K562 (cell line): ENCODE data around the gene SNAPC2.

Source experiments
- CHD2 ChIP-seq: IDR thresholded peaks from 2 replicates; pipeline ENCODE4 v1.6.1; 2011; ENCODE audit warnings: low read depth, low read length
- POLR2AphosphoS5 ChIP-seq: IDR thresholded peaks from 2 replicates; pipeline ENCODE4 v1.6.1; 2011; ENCODE audit warnings: mild to moderate bottlenecking, low read depth, low read length, moderate library complexity; ENCODE audit not compliant: control insufficient read depth, insufficient read depth
- SETDB1 ChIP-seq: IDR thresholded peaks from one replicate; pipeline ENCODE4 v1.6.1; 2012; ENCODE audit warnings: low read length, control low read depth, inconsistent platforms
- TAF1 ChIP-seq: IDR thresholded peaks from 2 replicates; pipeline ENCODE4 v1.6.1; 2011; ENCODE audit warnings: mild to moderate bottlenecking, low read length, moderate library complexity; ENCODE audit not compliant: insufficient read depth, control insufficient read depth, severe bottlenecking; ENCODE audit errors: extremely low read depth
- TCF3 ChIP-seq: sonication (generic); formaldehyde crosslinking; IDR thresholded peaks from 2 replicates; pipeline ENCODE4 v1.4.0; 2020; ENCODE audit warnings: mild to moderate bottlenecking, missing genetic modification reagents
- YBX1 ChIP-seq: fragments of 450-650 bp; IDR thresholded peaks from 2 replicates; pipeline ENCODE4 v1.7.1; 2016; ENCODE audit warnings: mild to moderate bottlenecking
- ZEB2 ChIP-seq: fragments of 450-650 bp; IDR thresholded peaks from 2 replicates; pipeline ENCODE4 v1.6.1; 2016
- TF ChIP-seq, protein P1 (sequence below): IDR thresholded peaks from 2 replicates; pipeline ENCODE4 v1.6.1; 2011; ENCODE audit warnings: borderline replicate concordance, low read depth, mild to moderate bottlenecking, moderate library complexity, low read length; ENCODE audit not compliant: insufficient read depth, poor library complexity, severe bottlenecking
- TF ChIP-seq, protein P2 (sequence below): sonication (generic); formaldehyde crosslinking; IDR thresholded peaks from 2 replicates; pipeline ENCODE4 v1.8.1; 2023; ENCODE audit warnings: mild to moderate bottlenecking, missing genetic modification reagents
- TF ChIP-seq, protein P3 (sequence below), 3 experiments: IDR thresholded peaks in 2 of 3; conservative IDR thresholded peaks in 1 of 3; 2 replicates each; pipeline ENCODE4 v1.5.1; 2011 to 2012; ENCODE audit warnings: low read length in 3 of 3, mild to moderate bottlenecking in 3 of 3, control low read depth in 2 of 3, improper control_type of control experiment in 1 of 3, inconsistent platforms in 1 of 3, low read depth in 1 of 3, mixed read lengths in 1 of 3, moderate library complexity in 1 of 3; ENCODE audit not compliant: insufficient read depth in 2 of 3

- TF ChIP-seq, protein P1, sequence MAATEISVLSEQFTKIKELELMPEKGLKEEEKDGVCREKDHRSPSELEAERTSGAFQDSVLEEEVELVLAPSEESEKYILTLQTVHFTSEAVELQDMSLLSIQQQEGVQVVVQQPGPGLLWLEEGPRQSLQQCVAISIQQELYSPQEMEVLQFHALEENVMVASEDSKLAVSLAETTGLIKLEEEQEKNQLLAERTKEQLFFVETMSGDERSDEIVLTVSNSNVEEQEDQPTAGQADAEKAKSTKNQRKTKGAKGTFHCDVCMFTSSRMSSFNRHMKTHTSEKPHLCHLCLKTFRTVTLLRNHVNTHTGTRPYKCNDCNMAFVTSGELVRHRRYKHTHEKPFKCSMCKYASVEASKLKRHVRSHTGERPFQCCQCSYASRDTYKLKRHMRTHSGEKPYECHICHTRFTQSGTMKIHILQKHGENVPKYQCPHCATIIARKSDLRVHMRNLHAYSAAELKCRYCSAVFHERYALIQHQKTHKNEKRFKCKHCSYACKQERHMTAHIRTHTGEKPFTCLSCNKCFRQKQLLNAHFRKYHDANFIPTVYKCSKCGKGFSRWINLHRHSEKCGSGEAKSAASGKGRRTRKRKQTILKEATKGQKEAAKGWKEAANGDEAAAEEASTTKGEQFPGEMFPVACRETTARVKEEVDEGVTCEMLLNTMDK: no peak
- TF ChIP-seq CHD2: no peak
- no peak for TF ChIP-seq SETDB1
- TF ChIP-seq, protein P2, sequence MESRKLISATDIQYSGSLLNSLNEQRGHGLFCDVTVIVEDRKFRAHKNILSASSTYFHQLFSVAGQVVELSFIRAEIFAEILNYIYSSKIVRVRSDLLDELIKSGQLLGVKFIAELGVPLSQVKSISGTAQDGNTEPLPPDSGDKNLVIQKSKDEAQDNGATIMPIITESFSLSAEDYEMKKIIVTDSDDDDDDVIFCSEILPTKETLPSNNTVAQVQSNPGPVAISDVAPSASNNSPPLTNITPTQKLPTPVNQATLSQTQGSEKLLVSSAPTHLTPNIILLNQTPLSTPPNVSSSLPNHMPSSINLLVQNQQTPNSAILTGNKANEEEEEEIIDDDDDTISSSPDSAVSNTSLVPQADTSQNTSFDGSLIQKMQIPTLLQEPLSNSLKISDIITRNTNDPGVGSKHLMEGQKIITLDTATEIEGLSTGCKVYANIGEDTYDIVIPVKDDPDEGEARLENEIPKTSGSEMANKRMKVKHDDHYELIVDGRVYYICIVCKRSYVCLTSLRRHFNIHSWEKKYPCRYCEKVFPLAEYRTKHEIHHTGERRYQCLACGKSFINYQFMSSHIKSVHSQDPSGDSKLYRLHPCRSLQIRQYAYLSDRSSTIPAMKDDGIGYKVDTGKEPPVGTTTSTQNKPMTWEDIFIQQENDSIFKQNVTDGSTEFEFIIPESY (CRISPR knock-in tag): no peak
- no peak for TF ChIP-seq TAF1
- TF ChIP-seq, protein P3, sequence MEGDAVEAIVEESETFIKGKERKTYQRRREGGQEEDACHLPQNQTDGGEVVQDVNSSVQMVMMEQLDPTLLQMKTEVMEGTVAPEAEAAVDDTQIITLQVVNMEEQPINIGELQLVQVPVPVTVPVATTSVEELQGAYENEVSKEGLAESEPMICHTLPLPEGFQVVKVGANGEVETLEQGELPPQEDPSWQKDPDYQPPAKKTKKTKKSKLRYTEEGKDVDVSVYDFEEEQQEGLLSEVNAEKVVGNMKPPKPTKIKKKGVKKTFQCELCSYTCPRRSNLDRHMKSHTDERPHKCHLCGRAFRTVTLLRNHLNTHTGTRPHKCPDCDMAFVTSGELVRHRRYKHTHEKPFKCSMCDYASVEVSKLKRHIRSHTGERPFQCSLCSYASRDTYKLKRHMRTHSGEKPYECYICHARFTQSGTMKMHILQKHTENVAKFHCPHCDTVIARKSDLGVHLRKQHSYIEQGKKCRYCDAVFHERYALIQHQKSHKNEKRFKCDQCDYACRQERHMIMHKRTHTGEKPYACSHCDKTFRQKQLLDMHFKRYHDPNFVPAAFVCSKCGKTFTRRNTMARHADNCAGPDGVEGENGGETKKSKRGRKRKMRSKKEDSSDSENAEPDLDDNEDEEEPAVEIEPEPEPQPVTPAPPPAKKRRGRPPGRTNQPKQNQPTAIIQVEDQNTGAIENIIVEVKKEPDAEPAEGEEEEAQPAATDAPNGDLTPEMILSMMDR (IDR thresholded peaks at IDR 0.05 in 2 of 3, conservative IDR thresholded peaks at IDR 0.05 in 1 of 3; ENCODE audit: insufficient read depth in 2 of 3, low read depth in 1 of 3, low read length in 3 of 3): no peak
- TF ChIP-seq TCF3 (CRISPR knock-in tag): no peak
- no peak for TF ChIP-seq YBX1
- no peak for TF ChIP-seq POLR2AphosphoS5
- TF ChIP-seq ZEB2: no peak
These were observed 11.3 kb downstream of the SNAPC2 start for GRCh38 chr19:7931221-7932061.
